OCI-LY3 (cell line): Measurements from ENCODE around the gene SEC61A2.

ENCODE experiments used
- H2AFZ ChIP-seq: fragments of 200-600, 300-600 bp; shearing (Covaris generic); 2 replicates; pipeline ENCODE4 v1.6.0; 2014; ENCODE audit warnings: antibody characterized with exemption, low read depth, low read length
- H3K27ac ChIP-seq: fragments of 200-600, 300-600 bp; sonication (generic); 2 replicates; pipeline ENCODE4 v1.5.1; 2014; ENCODE audit warnings: mild to moderate bottlenecking, low read length, moderate library complexity, mixed read lengths
- H3K27me3 ChIP-seq: fragments of 200-600, 300-600 bp; sonication (generic); 2 replicates; pipeline ENCODE4 v1.6.1; 2014; ENCODE audit warnings: low read depth, low read length, mixed read lengths
- H3K36me3 ChIP-seq: fragments of 200-600, 300-600 bp; sonication (generic); replicated peaks from 2 replicates; pipeline ENCODE3; 2014; ENCODE audit warnings: low read depth, low read length, mixed read lengths
- H3K4me1 ChIP-seq: fragments of 300-600, 200-600 bp; sonication (generic); 2 replicates; pipeline ENCODE4 v1.6.1; 2014; ENCODE audit warnings: low read length, mixed read lengths
- H3K4me2 ChIP-seq: fragments of 200-600, 300-600 bp; sonication (generic); 2 replicates; pipeline ENCODE4 v1.6.1; 2014; ENCODE audit warnings: low read length, mixed read lengths
- H3K4me3 ChIP-seq: fragments of 300-600, 200-600 bp; sonication (generic); 2 replicates; pipeline ENCODE4 v1.5.1; 2014; ENCODE audit warnings: antibody characterized with exemption, mild to moderate bottlenecking, low read length, moderate library complexity
- H3K79me2 ChIP-seq: fragments of 300-600, 200-600 bp; shearing (Covaris generic); 2 replicates; pipeline ENCODE4 v1.6.1; 2014; ENCODE audit warnings: mild to moderate bottlenecking, low read length, mixed read lengths
- H3K9ac ChIP-seq: fragments of 300-600, 200-600 bp; shearing (Covaris generic); 2 replicates; pipeline ENCODE4 v1.6.0; 2014; ENCODE audit warnings: mild to moderate bottlenecking, low read length, moderate library complexity
- H3K9me3 ChIP-seq: fragments of 200-600, 300-600 bp; shearing (Covaris generic); 2 replicates; pipeline ENCODE4 v1.6.1; 2014; ENCODE audit warnings: low read length, mixed read lengths; ENCODE audit not compliant: insufficient read depth
- H4K20me1 ChIP-seq: fragments of 200-600, 300-600 bp; sonication (generic); 2 replicates; pipeline ENCODE4 v1.6.1; 2016; ENCODE audit warnings: low read length, mixed read lengths; ENCODE audit not compliant: insufficient read depth
- CTCF ChIP-seq: fragments of 200-600, 300-600 bp; sonication (generic); IDR thresholded peaks from 2 replicates; pipeline ENCODE4 v1.5.1; 2014; ENCODE audit warnings: antibody characterized with exemption, low read length, low read depth
- EZH2phosphoT487 ChIP-seq: fragments of 200-600 bp; shearing (Covaris generic); IDR thresholded peaks from 2 replicates; pipeline ENCODE4 v1.6.1; 2018; ENCODE audit warnings: antibody characterized with exemption, mixed run types, low read depth

The SEC61A2 gene

DNA sequence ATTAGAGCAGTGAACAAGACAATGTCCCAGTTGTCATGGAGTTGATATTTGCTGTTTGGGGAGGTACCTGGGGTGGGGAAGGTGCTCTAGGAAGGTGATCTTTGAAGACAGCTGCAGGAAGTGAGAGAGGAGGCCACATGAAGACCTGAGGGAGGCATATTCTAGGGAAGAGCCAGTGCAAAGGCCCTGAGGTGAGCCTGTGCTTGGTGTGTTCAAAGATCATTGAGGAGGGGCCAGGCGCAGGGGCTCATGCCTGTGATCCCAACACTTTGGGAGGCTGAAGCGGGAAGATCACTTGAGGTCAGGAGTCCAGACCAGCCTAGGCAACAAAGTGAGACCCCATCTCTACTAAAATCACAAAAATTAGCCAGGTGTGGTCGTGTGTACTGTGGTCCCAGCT is 15.1 kb downstream of the SEC61A2 start:
- H3K4me3 ChIP-seq: no peak overlapping the region
- TF ChIP-seq CTCF (no peak), EZH2phosphoT487 (no peak)
- H3K4me2 ChIP-seq: no peak overlapping the region
- no peaks in the 10 kb centered on the region for H4K20me1 ChIP-seq
- H3K4me1 ChIP-seq: no peaks in the 10 kb centered on the region
- H3K36me3 ChIP-seq: peaks cover 4% of the 10 kb centered on the region
- no peaks in the 10 kb centered on the region for H3K27me3 ChIP-seq
- H2AFZ ChIP-seq: no peak overlapping the region
- H3K9ac ChIP-seq: no peak overlapping the region
- no peaks in the 10 kb centered on the region for H3K9me3 ChIP-seq
- no peaks in the 10 kb centered on the region for H3K79me2 ChIP-seq
- no peak overlapping the region for H3K27ac ChIP-seq

DNA sequence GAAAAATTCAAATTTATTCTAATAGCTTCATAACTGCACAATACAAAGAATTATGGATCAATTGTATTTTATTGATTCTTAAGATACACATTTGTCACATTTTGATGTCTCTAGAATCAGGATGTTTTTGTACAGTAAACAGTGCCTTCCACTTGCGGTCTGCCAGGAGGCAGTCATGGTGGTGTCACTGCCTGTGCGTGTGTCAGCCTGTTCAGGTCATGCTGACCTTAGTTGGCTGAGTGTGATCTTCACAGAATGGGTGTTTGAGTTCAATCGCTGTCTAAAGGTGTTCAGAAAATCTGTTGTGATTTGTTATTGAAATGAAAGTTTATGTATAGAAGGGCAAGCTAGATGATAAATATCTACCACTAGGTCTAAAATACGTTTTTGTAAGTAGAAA is 20.7 kb downstream of the SEC61A2 start:
- no peak overlapping the region for H3K4me2 ChIP-seq
- no peak overlapping the region for H2AFZ ChIP-seq
- no peaks in the 10 kb centered on the region for H4K20me1 ChIP-seq
- peaks cover 7% of the 10 kb centered on the region for H3K36me3 ChIP-seq
- H3K4me3 ChIP-seq: no peak overlapping the region
- no peaks in the 10 kb centered on the region for H3K9me3 ChIP-seq
- H3K4me1 ChIP-seq: no peaks in the 10 kb centered on the region
- no peaks in the 10 kb centered on the region for H3K27me3 ChIP-seq
- no peak overlapping the region for H3K9ac ChIP-seq
- TF ChIP-seq EZH2phosphoT487: no peak
- no peak for TF ChIP-seq CTCF
- no peak overlapping the region for H3K27ac ChIP-seq
- no peaks in the 10 kb centered on the region for H3K79me2 ChIP-seq

GRCh38 chr10:12154516-12154915 is 25.0 kb downstream of the SEC61A2 start:
- no peak overlapping the region for H3K4me3 ChIP-seq
- no peaks in the 10 kb centered on the region for H3K4me1 ChIP-seq
- peaks cover 9% of the 10 kb centered on the region for H3K36me3 ChIP-seq
- H3K9me3 ChIP-seq: no peaks in the 10 kb centered on the region
- no peak overlapping the region for H3K4me2 ChIP-seq
- no peak overlapping the region for H3K9ac ChIP-seq
- H3K27ac ChIP-seq: no peak overlapping the region
- no peaks in the 10 kb centered on the region for H4K20me1 ChIP-seq
- H3K27me3 ChIP-seq: no peaks in the 10 kb centered on the region
- no peak for TF ChIP-seq EZH2phosphoT487
- TF ChIP-seq CTCF: no peak
- no peak overlapping the region for H2AFZ ChIP-seq
- H3K79me2 ChIP-seq: no peaks in the 10 kb centered on the region

DNA sequence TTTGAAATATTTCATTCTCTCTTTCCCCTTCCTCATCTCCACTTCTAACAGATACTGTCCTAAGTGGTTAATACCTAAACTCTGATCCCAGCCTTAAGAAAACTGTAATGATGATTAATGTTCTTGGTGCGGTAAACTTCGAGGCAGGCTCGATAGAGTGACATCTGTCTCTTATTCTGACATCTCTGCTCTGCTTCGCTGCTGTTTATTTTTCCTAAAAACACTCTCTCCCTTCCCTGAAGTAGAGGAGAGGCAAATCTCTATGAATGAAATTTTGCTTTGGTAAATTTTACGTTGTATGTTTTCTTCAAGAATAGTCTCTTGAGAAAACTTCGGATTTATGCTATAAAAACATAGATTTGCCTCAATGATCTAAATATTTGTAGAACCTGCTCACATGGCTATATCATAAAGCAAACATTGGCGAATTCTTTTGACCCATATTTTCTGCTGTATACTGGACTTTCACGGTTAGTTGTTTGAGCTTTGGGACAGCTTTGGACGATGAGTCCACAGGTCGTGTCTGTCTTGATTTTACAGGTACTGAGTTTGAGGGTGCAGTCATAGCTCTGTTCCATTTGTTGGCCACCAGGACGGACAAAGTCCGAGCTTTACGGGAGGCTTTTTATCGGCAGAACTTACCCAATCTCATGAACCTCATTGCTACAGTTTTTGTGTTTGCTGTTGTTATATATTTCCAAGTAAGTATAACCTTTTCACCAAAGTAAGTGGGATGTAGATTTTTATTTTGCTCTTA is 27.1 kb downstream of the SEC61A2 start:
- no peak overlapping the region for H3K9ac ChIP-seq
- H3K4me2 ChIP-seq: no peak overlapping the region
- H3K27me3 ChIP-seq: no peaks in the 10 kb centered on the region
- TF ChIP-seq EZH2phosphoT487: no peak
- no peak for TF ChIP-seq CTCF
- H3K9me3 ChIP-seq: no peaks in the 10 kb centered on the region
- no peak overlapping the region for H3K4me3 ChIP-seq
- H4K20me1 ChIP-seq: no peaks in the 10 kb centered on the region
- no peaks in the 10 kb centered on the region for H3K79me2 ChIP-seq
- H3K4me1 ChIP-seq: no peaks in the 10 kb centered on the region
- peaks cover 6% of the 10 kb centered on the region for H3K36me3 ChIP-seq
- no peak overlapping the region for H3K27ac ChIP-seq
- no peak overlapping the region for H2AFZ ChIP-seq
